ENCODE data around the gene ZNF341. TPM values are rescaled to one million over a fixed set of nuclear protein-coding genes. Genes with fewer than 3 reads are reported as not detected.

ZNF341 gene
- total and polyA plus RNA-seq, 9 of the 15 experiments (the other 6 are each of a cell fraction or from before 2014, with no cell fraction given), result 0.08 to 2.6 (median 1.0) TPM

- TF ChIP-seq YBX1 (IDR thresholded peaks at IDR 0.05) (no peak), ARHGAP35 (IDR thresholded peaks at IDR 0.05; ENCODE audit: partially characterized antibody) (no peak), NCOA1 (IDR thresholded peaks at IDR 0.05; ENCODE audit: low read depth) (no peak), RCOR1 (IDR thresholded peaks at IDR 0.05; ENCODE audit: borderline replicate concordance in 1 of 2, low read depth in 2 of 2, low read length in 2 of 2) (peak in 1 of 2 experiments; percentile 4; a peak in 2 of 4 replicates), ETV1 (tag; conservative IDR thresholded peaks at IDR 0.05; ENCODE audit: low read depth) (no peak), POLR2AphosphoS5 (IDR thresholded peaks at IDR 0.05; ENCODE audit: control insufficient read depth, insufficient read depth, low read depth, low read length) (0 out of 2 replicates have a peak, but pooled peaks have one; percentile 34), POLR2G (IDR thresholded peaks at IDR 0.05; ENCODE audit: low read depth, low read length) (peak; percentile 85), ZNF75A (CRISPR knock-in tag; IDR thresholded peaks at IDR 0.05) (no peak), SAFB2 (IDR thresholded peaks at IDR 0.05; ENCODE audit: borderline replicate concordance, low read depth, low read length, severe bottlenecking) (no peak), ADNP (tag; IDR thresholded peaks at IDR 0.05) (peak; percentile 92), ZBTB12 (CRISPR knock-in tag; IDR thresholded peaks at IDR 0.05) (0 out of 2 replicates have a peak, but pooled peaks have one; percentile 9), SRSF7 (optimal IDR thresholded peaks at IDR 0.05; ENCODE audit: low read depth, low read length) (no peak), MCM7 (IDR thresholded peaks at IDR 0.05) (no peak), GATAD2A (IDR thresholded peaks at IDR 0.05) (no peak), NCOA6 (IDR thresholded peaks at IDR 0.05) (no peak), CHD4 (IDR thresholded peaks at IDR 0.05; ENCODE audit: insufficient read depth, insufficient replicate concordance, low read depth, low read length, poor library complexity, severe bottlenecking) (no peak), FOXJ3 (CRISPR knock-in tag; IDR thresholded peaks at IDR 0.05) (no peak), FOXM1 (IDR thresholded peaks at IDR 0.05; ENCODE audit: low read depth) (no peak), FOXM1 (CRISPR knock-in tag; IDR thresholded peaks at IDR 0.05; ENCODE audit: low read depth) (peak; percentile 39; the same call in 1 of the 2 replicates), KDM4B (IDR thresholded peaks at IDR 0.05; ENCODE audit: borderline replicate concordance in 2 of 2, low read depth in 1 of 2) (no peak), C11orf30 (IDR thresholded peaks at IDR 0.05; ENCODE audit: low read depth) (no peak), THRB (CRISPR knock-in tag; conservative IDR thresholded peaks at IDR 0.05) (no peak)
- TF ChIP-seq, protein P1, sequence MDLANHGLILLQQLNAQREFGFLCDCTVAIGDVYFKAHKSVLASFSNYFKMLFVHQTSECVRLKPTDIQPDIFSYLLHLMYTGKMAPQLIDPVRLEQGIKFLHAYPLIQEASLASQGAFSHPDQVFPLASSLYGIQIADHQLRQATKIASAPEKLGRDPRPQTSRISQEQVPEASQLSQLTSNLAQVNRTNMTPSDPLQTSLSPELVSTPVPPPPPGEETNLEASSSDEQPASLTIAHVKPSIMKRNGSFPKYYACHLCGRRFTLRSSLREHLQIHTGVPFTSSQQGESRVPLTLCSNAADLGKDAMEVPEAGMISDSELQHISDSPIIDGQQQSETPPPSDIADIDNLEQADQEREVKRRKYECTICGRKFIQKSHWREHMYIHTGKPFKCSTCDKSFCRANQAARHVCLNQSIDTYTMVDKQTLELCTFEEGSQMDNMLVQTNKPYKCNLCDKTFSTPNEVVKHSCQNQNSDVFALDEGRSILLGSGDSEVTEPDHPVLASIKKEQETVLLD (IDR thresholded peaks at IDR 0.05), result no peak
- TF ChIP-seq, protein P2, sequence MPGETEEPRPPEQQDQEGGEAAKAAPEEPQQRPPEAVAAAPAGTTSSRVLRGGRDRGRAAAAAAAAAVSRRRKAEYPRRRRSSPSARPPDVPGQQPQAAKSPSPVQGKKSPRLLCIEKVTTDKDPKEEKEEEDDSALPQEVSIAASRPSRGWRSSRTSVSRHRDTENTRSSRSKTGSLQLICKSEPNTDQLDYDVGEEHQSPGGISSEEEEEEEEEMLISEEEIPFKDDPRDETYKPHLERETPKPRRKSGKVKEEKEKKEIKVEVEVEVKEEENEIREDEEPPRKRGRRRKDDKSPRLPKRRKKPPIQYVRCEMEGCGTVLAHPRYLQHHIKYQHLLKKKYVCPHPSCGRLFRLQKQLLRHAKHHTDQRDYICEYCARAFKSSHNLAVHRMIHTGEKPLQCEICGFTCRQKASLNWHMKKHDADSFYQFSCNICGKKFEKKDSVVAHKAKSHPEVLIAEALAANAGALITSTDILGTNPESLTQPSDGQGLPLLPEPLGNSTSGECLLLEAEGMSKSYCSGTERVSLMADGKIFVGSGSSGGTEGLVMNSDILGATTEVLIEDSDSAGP (CRISPR knock-in tag; IDR thresholded peaks at IDR 0.05), result no peak
Measured at GRCh38 chr20:33732166-33732970, 572 bp downstream of the ZNF341 start (continued).

Measured in K562 (cell line).